ENCODE results near the gene ZFR.
"Not testable (repeated sequence)": the region's sequence is repeated elsewhere in the genome, so short reads cannot be mapped to it uniquely, and the experiment has no call there.

ZFR gene

DNA sequence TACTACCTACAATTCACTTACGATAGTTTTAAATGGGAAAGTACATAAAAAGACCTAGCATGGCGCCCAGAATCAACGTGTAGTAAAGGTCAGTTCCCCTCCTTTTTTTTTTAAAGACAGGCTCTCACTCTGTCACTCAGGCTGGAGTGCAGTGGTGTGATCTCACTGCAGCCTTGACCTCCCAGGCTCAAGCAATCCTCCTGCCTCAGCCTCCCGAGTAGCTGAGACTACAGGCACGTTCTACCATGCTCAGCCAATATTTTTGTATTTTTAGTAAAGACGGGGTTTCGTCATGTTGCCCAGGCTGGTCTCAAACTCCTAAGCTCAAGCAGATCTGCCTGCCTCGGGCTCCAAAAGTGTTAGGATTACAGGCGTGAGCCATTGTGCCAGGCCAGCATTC lies 91.1 kb downstream of the ZFR start:
- no peak for DNase-seq

GRCh38 chr5:32352685-32353084 lies 91.9 kb downstream of the ZFR start:
- no peak for DNase-seq

- no peak for DNase-seq
Observed at GRCh38 chr5:32346869-32347268, 97.7 kb downstream of the ZFR start.

- no peak for DNase-seq
Observed at GRCh38 chr5:32343058-32343672, 101.4 kb downstream of the ZFR start.

DNA sequence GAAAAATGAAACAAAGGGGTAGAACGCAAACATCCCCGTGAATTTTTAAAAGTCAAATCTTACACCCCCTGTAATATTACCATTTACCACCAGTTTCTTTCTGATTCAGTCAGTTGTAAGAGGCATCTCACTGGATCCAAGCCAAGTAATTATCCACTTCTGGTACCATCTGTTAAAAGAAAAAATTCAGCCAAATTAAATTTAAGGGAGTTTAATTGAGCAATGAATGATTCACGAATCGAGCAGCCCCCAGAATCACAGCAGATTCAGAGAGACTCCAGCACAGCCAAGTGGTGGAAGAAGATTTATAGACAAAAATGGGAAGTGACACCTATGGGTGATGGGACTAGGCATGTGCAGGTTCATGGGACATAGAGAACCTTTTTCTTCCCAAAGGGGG lies 101.9 kb downstream of the ZFR start:
- peak; percentile 86 for DNase-seq

GRCh38 chr5:32339878-32340277 lies 104.7 kb downstream of the ZFR start:
- DNase-seq: no peak

DNA sequence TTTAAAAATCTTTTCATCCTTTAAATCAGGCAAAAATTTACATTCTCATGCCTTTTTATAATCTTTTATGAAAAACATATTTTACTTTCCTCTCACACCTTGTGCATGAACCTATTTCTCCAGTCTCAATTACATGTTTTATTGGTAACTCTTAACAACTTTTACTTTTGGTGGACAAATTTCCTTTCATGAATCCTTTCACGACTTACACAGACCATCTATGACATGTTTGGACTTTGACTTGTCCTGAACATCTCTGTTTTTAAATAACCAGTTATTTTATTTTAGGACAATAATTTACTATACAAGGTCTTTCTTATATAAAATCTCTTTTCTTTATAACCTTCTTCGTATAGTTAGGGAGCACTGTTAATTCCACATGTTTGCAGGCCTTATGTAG lies 105.3 kb downstream of the ZFR start:
- DNase-seq: no peak

GRCh38 chr5:32332966-32333365 lies 111.6 kb downstream of the ZFR start:
- no peak for DNase-seq

- no peak for DNase-seq
Observed at GRCh38 chr5:32332361-32332760, 112.2 kb downstream of the ZFR start.

- DNase-seq: no peak
Observed at GRCh38 chr5:32331935-32332274, 112.6 kb downstream of the ZFR start.

GRCh38 chr5:32331217-32331934 lies 113.2 kb downstream of the ZFR start:
- DNase-seq: no peak

GRCh38 chr5:32330126-32330971 lies 114.2 kb downstream of the ZFR start:
- DNase-seq: no peak

DNA sequence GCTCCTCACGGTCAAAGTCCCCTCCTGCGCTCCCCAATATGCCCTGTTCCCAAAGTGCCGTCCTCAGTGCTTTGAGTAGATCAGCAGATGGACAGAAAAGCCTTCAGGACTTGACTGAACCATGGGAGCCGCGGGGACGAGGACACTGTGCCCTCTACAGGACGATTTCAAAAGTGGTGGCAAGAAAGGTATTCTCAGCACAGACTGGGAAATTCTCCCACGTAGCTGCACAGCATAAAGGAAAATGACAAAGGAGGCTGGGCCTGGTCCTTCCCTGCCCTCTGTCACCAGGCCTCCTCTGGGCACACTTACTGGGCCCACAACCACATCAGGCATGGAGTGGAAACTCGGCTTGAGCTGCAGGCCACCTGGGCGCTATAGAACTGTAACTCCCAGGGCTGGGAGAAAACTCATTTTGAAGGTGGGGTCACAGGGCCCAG lies 115.1 kb downstream of the ZFR start:
- DNase-seq: peak; percentile 55

GRCh38 chr5:32326216-32326772 lies 118.2 kb downstream of the ZFR start:
- DNase-seq: no peak

DNA sequence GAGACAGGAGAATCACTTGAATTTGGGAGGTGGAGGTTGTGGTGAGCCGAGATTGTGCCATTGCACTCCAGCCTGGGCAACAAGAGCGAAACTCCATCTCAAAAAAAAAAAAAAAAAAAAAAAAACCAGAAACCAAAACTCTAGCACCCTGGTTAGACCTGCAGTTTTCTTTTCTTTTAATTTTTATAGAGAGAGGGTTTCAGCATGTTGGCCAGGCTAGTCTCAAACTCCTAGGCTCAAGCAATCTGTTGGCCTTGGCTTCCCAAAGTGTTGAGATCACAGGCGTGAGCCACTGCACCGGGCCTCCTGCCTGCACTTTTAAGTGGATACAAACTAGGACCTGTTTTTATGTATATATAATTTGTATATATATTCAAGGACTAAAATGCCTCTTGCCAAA lies 118.9 kb downstream of the ZFR start:
- DNase-seq: no peak

- peak; percentile 85 for DNase-seq
Observed at GRCh38 chr5:32325062-32325461, 119.5 kb downstream of the ZFR start.

DNA sequence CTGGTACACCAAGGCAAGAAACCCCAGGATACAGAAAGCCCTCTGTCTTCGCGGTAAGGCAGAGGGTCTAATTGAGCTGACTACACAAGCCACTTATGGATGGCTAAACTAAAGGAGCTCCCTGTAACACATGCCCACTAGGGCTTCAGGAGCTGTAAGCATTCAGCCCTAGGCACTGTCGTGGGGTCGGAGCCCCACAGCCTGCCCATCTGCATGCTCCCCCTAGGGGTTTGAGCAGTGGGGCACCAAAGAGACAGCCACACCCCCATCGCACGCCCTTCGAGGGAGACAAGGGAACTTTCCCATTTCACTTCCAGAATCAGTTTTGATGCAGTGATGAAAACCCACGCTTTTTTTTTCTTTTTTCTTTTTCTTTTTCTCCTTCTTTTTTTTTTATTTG lies 120.8 kb downstream of the ZFR start:
- no peak for DNase-seq

DNA sequence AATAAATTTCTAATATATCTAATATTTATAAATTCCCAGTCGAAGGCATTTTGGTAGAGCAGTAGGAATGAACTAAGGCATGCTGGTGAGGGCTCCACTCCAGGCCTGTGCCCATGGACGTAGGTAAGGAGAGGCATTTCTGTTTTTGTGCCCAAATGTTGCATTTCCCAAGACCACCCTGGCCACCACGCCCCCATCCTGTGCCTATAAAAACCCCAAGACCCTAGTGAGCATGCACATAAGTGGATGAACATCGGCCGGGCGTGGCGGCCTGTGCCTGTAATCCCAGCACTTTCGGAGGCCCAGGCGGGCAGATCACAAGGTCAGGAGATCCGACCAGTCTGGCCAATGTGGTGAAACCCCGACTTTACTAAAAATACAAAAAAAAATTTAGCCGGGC lies 121.7 kb downstream of the ZFR start:
- DNase-seq: no peak

- not testable (repeated sequence) for DNase-seq
Observed at GRCh38 chr5:32321787-32322186, 122.8 kb downstream of the ZFR start.

DNA sequence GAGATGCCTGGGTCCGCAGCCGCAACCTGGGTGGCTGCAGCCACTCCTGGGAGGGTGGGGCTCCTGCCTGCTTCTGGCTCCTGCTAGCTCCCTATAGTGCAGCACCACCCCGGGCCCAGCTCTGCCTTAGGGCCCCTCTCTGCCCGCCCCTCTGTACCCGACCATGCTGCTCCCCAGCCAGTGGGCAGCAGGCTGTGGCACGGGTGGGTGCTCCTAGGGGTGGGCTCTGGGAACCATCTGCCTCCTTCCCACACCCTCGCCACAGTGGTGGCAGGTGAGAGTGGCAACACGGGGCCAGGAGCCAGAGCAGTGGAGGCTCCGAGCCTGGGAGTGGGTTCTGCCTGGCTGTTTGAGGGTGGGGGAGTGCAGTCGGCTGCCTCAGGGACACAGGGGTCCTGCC lies 124.0 kb downstream of the ZFR start:
- DNase-seq: no peak

GRCh38 chr5:32319926-32320543 lies 124.5 kb downstream of the ZFR start:
- no peak for DNase-seq

- DNase-seq: no peak
Observed at GRCh38 chr5:32319392-32319791, 125.1 kb downstream of the ZFR start.

DNA sequence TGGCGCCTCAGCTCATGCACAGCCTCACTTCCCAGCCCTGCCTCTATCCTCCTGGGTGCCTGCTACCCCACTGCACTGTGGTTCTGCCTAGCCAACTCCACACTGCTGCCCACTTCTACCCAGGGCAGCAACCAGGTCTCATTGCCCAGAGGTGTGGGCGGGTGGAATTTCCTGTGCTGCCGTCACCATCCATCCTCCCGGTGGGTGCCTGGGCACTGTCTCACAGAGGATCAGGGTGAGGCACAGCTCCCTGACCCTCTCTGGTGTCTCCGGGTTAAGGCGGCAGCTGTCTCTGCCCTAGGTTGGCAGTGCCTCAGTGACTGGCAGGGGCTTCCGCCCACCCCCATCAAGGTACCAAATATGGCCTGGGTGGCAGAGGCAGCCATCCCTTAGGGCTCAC lies 127.5 kb downstream of the ZFR start:
- DNase-seq: no peak

All from DMS 273 treated with DMSO at 0.1 percent for 48 hours (cell line).